Omental fat pad (tissue), 4 donors: ENCODE measurements around the gene TUBAL3. TPM values are rescaled to one million over a fixed set of nuclear protein-coding genes. Genes with fewer than 3 reads are reported as not detected.

Experiments
- ATAC-seq: fragments of 150-250 bp; one replicate; pipeline ENCODE4 v1.9.1; 2016; ENCODE audit warnings: mild to moderate bottlenecking, moderate library complexity; ENCODE audit not compliant: low FRiP score
- DNase-seq: peaks from one replicate; pipeline ENCODE4 v3.0.0-alpha.2; 2019; ENCODE audit warnings: low spot score
- CTCF ChIP-seq, 3 donors: fragments of 450-650 bp; IDR thresholded peaks; one replicate each; pipeline ENCODE4 v1.5.1; 2016 to 2017; ENCODE audit warnings: antibody characterized with exemption in 3 of 3, mild to moderate bottlenecking in 3 of 3, moderate library complexity in 2 of 3
- total RNA-seq, 4 donors: library from RNA; depleted of rRNA; stranded (reverse); fragments of >200 nt; gene quantifications; one replicate each; pipeline ENCODE4 v1.1.0, GENCODE V29; 2016

Gene TUBAL3
- total RNA-seq, 4 donors from 2014 or later: not detected

- no peak for DNase-seq
- no peak for ATAC-seq
- TF ChIP-seq CTCF (IDR thresholded peaks at IDR 0.05): no peak
Observed at GRCh38 chr10:5343979-5344378, 60.6 kb downstream of the TUBAL3 start.

GRCh38 chr10:5343561-5343960 is 61.1 kb downstream of the TUBAL3 start:
- no peak for ATAC-seq
- no peak for TF ChIP-seq CTCF (IDR thresholded peaks at IDR 0.05)
- no peak for DNase-seq

Other genes starting within 250 kb of the TUBAL3 start
- gene AKR1C8, start 219.7 kb downstream of the TUBAL3 start, total RNA-seq: 1 to 10 TPM in 1 of 4 donors, not detected in 3; 1.5 TPM
- gene AKR1C4, start 208.0 kb downstream of the TUBAL3 start, total RNA-seq: not detected
- not detected for gene UCN3, start 39.9 kb downstream of the TUBAL3 start, total RNA-seq
- gene NET1, start 7.7 kb upstream of the TUBAL3 start, total RNA-seq: 100 to 1,000 TPM in 3 of 4 donors, 10 to 100 TPM in 1; 80.7 to 201 (median 139) TPM
- gene CALML5, start 94.7 kb upstream of the TUBAL3 start, total RNA-seq: not detected
- gene CALML3, start 120.1 kb upstream of the TUBAL3 start, total RNA-seq: not detected